OCI-LY3 (cell line): Measurements from ENCODE around the gene RFX4.

ENCODE experiments used
- EZH2phosphoT487 ChIP-seq: fragments of 200-600 bp; shearing (Covaris generic); IDR thresholded peaks from 2 replicates; pipeline ENCODE4 v1.6.1; 2018; ENCODE audit warnings: antibody characterized with exemption, mixed run types, low read depth
- TF ChIP-seq, protein P1 (sequence below): fragments of 200-600, 300-600 bp; sonication (generic); IDR thresholded peaks from 2 replicates; pipeline ENCODE4 v1.5.1; 2014; ENCODE audit warnings: antibody characterized with exemption, low read length, low read depth

DNA sequence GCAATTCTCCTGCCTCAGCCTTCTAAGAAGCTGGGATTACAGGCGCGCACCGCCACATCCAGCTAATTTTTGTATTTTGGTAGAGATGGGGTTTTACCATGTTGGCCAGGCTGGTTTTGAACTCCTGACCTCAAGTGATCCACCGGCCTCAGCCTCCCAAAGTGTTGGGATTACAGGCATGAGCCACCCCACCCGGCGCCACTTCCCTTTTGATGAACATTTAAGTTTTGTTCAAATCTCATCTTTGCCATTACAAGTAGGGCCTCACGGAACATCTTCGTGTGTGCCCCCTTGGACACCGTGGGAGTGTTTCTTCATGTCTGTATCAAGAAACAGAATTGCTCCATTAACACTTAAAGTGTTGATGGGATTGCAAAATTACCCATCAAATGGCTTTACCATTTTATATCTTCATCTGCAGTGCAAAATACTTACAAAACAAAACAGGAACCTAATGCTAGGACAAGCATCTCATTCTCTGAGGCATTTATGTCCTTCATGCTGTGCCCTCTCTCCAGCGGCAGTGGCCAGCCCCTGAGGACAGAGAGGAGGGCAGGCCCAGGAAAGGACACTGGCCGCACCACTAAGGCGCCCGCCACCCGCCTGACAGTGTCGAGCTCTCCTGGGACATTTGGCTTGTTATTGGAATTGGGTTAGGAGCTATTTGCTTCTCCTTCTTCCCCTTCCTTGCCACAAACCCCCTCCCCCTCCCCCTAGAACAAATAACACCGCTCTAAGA is 61.7 kb downstream of the RFX4 start:
- TF ChIP-seq, protein P1, sequence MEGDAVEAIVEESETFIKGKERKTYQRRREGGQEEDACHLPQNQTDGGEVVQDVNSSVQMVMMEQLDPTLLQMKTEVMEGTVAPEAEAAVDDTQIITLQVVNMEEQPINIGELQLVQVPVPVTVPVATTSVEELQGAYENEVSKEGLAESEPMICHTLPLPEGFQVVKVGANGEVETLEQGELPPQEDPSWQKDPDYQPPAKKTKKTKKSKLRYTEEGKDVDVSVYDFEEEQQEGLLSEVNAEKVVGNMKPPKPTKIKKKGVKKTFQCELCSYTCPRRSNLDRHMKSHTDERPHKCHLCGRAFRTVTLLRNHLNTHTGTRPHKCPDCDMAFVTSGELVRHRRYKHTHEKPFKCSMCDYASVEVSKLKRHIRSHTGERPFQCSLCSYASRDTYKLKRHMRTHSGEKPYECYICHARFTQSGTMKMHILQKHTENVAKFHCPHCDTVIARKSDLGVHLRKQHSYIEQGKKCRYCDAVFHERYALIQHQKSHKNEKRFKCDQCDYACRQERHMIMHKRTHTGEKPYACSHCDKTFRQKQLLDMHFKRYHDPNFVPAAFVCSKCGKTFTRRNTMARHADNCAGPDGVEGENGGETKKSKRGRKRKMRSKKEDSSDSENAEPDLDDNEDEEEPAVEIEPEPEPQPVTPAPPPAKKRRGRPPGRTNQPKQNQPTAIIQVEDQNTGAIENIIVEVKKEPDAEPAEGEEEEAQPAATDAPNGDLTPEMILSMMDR, result no peak
- TF ChIP-seq EZH2phosphoT487, result no peak
